SH-SY5Y (cell line): ENCODE results near the gene SELENOO.

Source experiments
- GATA2 ChIP-seq: IDR thresholded peaks from 2 replicates; pipeline ENCODE4 v1.6.1; 2011; ENCODE audit warnings: mild to moderate bottlenecking, low read depth, low read length
- GATA3 ChIP-seq: IDR thresholded peaks from 2 replicates; pipeline ENCODE4 v1.6.1; 2011; ENCODE audit warnings: low read depth, mild to moderate bottlenecking, low read length, moderate library complexity

SELENOO gene

GRCh38 chr22:50259302-50259701, 58.5 kb downstream of the SELENOO start:
- TF ChIP-seq GATA2 (no peak), GATA3 (no peak)

DNA sequence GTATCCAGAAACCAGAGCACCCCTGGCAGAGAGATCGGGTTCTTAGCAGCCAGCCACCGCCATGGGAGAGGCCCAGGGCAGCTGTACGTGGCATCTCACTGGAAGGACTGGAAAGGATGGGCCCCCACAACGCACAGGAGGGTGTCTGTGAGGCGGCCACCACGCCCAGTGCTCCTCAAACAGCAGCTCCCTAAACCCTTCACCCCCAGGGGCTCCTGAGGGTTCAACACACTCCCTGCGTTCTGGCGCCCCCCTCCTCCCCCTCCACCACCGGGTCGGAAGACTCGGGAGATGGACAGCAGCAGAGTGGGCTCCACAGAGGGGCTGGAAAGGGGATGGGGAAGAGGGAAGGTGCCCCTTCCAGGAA, 59.6 kb downstream of the SELENOO start:
- TF ChIP-seq GATA3: no peak
- TF ChIP-seq GATA2: no peak

GRCh38 chr22:50260801-50261614, 60.2 kb downstream of the SELENOO start:
- no peak for TF ChIP-seq GATA3
- TF ChIP-seq GATA2: no peak

- no peak for TF ChIP-seq GATA2
- TF ChIP-seq GATA3: no peak
Measured at GRCh38 chr22:50261615-50262459, 61.0 kb downstream of the SELENOO start, which contains the start of gene MAPK12. Gene MAPK12, minus strand, starts transcription at chr22:50261683. Its CDS starts 174 bp downstream, at chr22:50261509.

- TF ChIP-seq GATA2 (no peak), GATA3 (no peak)
Measured at GRCh38 chr22:50262460-50262911, 61.7 kb downstream of the SELENOO start.

DNA sequence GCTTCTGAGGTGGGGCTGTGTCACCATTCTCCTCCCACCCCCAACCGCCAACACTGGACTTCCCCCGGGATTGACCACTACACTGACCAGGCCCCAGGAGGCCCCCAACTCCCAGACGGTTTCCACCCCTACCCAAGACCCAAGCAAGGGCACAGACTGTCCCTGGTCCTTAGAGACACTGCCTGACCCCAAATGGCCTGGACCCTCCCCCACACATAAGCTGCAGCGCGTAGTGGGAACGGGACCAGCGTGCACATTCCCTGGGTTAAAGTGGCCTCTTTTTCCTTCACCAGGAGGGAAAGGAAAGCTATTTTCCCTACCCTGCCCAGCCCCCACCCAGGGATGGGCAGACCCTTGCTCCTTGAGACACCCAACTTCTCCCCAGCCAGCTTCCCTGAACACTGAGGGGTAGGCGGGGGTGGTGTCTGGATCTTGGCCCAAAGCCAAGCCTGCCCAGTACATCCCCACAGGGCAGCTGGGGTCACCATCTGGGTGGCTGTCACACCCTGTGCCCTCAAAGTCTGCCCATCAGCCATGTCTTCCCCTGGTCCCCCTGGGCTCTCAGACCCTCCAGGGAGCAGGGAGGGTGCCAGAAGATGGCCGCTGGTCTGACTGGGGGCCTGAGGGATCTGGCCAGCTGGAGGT, 62.3 kb downstream of the SELENOO start:
- TF ChIP-seq GATA2: no peak
- TF ChIP-seq GATA3: no peak

- TF ChIP-seq GATA3 (no peak), GATA2 (no peak)
Measured at GRCh38 chr22:50264104-50264745, 63.4 kb downstream of the SELENOO start.

GRCh38 chr22:50264946-50265669, 64.3 kb downstream of the SELENOO start:
- TF ChIP-seq GATA2 (no peak), GATA3 (no peak)

GRCh38 chr22:50266994-50267393, 66.2 kb downstream of the SELENOO start:
- TF ChIP-seq GATA3 (no peak), GATA2 (no peak)
